H9 (cell line): ENCODE measurements around the gene NINJ1. TPM values are rescaled to one million over a fixed set of nuclear protein-coding genes. Genes with fewer than 3 reads are reported as not detected.

ENCODE experiments used
- DNase-seq: peaks from one replicate; pipeline ENCODE4 v3.0.0-alpha.2; 2017
- H2AFZ ChIP-seq: one replicate; pipeline ENCODE4 v1.6.1; 2013; ENCODE audit warnings: mild to moderate bottlenecking, low read length, control low read depth, moderate library complexity
- H2AK5ac ChIP-seq: 2 replicates; pipeline ENCODE4 v1.6.1; 2013; ENCODE audit warnings: low read length, control low read depth, mixed read lengths; ENCODE audit not compliant: insufficient read length
- H2BK120ac ChIP-seq: one replicate; pipeline ENCODE4 v1.6.1; 2013; ENCODE audit warnings: low read depth, mild to moderate bottlenecking, low read length, control low read depth, inconsistent platforms; ENCODE audit not compliant: poor library complexity, severe bottlenecking
- H2BK12ac ChIP-seq: 2 replicates; pipeline ENCODE4 v1.6.1; 2013; ENCODE audit warnings: low read length, control low read depth, mixed read lengths, low read depth; ENCODE audit not compliant: insufficient read length
- H2BK15ac ChIP-seq: 2 replicates; pipeline ENCODE4 v1.6.1; 2013; ENCODE audit warnings: low read depth, low read length, control low read depth
- H2BK20ac ChIP-seq: one replicate; pipeline ENCODE4 v1.6.1; 2013; ENCODE audit warnings: low read depth, mild to moderate bottlenecking, low read length, control low read depth, inconsistent platforms; ENCODE audit not compliant: poor library complexity, severe bottlenecking
- H2BK5ac ChIP-seq: 2 replicates; pipeline ENCODE4 v1.6.1; 2013; ENCODE audit warnings: low read length, control low read depth, mixed read lengths; ENCODE audit not compliant: insufficient read length
- H3K14ac ChIP-seq: 2 replicates; pipeline ENCODE4 v1.6.1; 2013; ENCODE audit warnings: low read length, control low read depth; ENCODE audit not compliant: insufficient read depth
- H3K18ac ChIP-seq: 2 replicates; pipeline ENCODE4 v1.6.1; 2013; ENCODE audit warnings: low read depth, mild to moderate bottlenecking, mixed read lengths, low read length, control low read depth; ENCODE audit not compliant: insufficient read length
- H3K23ac ChIP-seq: 2 replicates; pipeline ENCODE4 v1.6.1; 2013; ENCODE audit warnings: low read length, control low read depth, mixed read lengths, low read depth; ENCODE audit not compliant: insufficient read length
- H3K23me2 ChIP-seq: 2 replicates; pipeline ENCODE4 v1.6.1; 2013; ENCODE audit warnings: low read depth, mild to moderate bottlenecking, mixed read lengths, low read length, control low read depth; ENCODE audit not compliant: insufficient read length, poor library complexity, severe bottlenecking
- H3K27ac ChIP-seq: 2 replicates; pipeline ENCODE4 v1.5.1; 2013; ENCODE audit warnings: low read length, control low read depth, mixed read lengths, low read depth; ENCODE audit not compliant: insufficient read length
- H3K27me3 ChIP-seq: 2 replicates; pipeline ENCODE4 v1.6.1; 2013; ENCODE audit warnings: low read length, control low read depth, inconsistent platforms; ENCODE audit not compliant: insufficient read depth
- H3K4ac ChIP-seq: 2 replicates; pipeline ENCODE4 v1.6.1; 2013; ENCODE audit warnings: low read depth, mild to moderate bottlenecking, control low read depth, inconsistent platforms, low read length, moderate library complexity
- H3K4me1 ChIP-seq: 2 replicates; pipeline ENCODE4 v1.6.1; 2013; ENCODE audit warnings: low read length, control low read depth, inconsistent platforms; ENCODE audit not compliant: insufficient read depth
- H3K4me2 ChIP-seq: 2 replicates; pipeline ENCODE4 v1.6.1; 2013; ENCODE audit warnings: low read length, control low read depth, mixed read lengths; ENCODE audit not compliant: insufficient read length, insufficient read depth
- H3K56ac ChIP-seq: 2 replicates; pipeline ENCODE4 v1.6.1; 2013; ENCODE audit warnings: low read depth, mild to moderate bottlenecking, mixed read lengths, low read length, control low read depth; ENCODE audit not compliant: insufficient read length
- H3K79me1 ChIP-seq: 2 replicates; pipeline ENCODE4 v1.6.1; 2013; ENCODE audit warnings: low read depth, mild to moderate bottlenecking, moderate library complexity, low read length, control low read depth, inconsistent platforms; ENCODE audit not compliant: insufficient read depth, poor library complexity, severe bottlenecking
- H3K79me2 ChIP-seq: 2 replicates; pipeline ENCODE4 v1.6.1; 2013; ENCODE audit warnings: low read length, control low read depth, inconsistent platforms; ENCODE audit not compliant: insufficient read depth
- H3K9ac ChIP-seq: 2 replicates; pipeline ENCODE4 v1.6.1; 2013; ENCODE audit warnings: low read length, control low read depth, mixed read lengths; ENCODE audit not compliant: insufficient read length; ENCODE audit errors: extremely low read depth
- H3K9me3 ChIP-seq: one replicate; pipeline ENCODE4 v1.6.1; 2013; ENCODE audit warnings: low read depth, low read length, inconsistent platforms; ENCODE audit not compliant: control insufficient read depth
- H3T11ph ChIP-seq: one replicate; pipeline ENCODE4 v1.6.1; 2013; ENCODE audit warnings: mild to moderate bottlenecking, low read length, control low read depth, inconsistent platforms
- H4K20me1 ChIP-seq: one replicate; pipeline ENCODE4 v1.6.1; 2013; ENCODE audit not compliant: control insufficient read depth, insufficient read length, insufficient read depth
- H4K5ac ChIP-seq: 2 replicates; pipeline ENCODE4 v1.6.1; 2013; ENCODE audit warnings: low read depth, mild to moderate bottlenecking, mixed read lengths, low read length, control low read depth; ENCODE audit not compliant: insufficient read length
- H4K8ac ChIP-seq: replicated peaks from 2 replicates; pipeline ENCODE4 v1.6.1; 2013; ENCODE audit warnings: low read length, control low read depth, mixed read lengths, low read depth; ENCODE audit not compliant: insufficient read length
- H4K91ac ChIP-seq: 2 replicates; pipeline ENCODE4 v1.6.1; 2013; ENCODE audit warnings: low read depth, mild to moderate bottlenecking, moderate library complexity, mixed read lengths, low read length, control low read depth; ENCODE audit not compliant: insufficient read length
- H3K27ac Mint-ChIP-seq, 3 experiments: 2 replicates in 2 of 3; 3 replicates in 1 of 3; pipeline ENCODE4 v1.8.0; 2020 to 2021; ENCODE audit warnings: mixed read lengths in 3 of 3, mild to moderate bottlenecking in 1 of 3, moderate library complexity in 1 of 3
- H3K27me3 Mint-ChIP-seq: 2 replicates; pipeline ENCODE4 v1.8.0; 2021; ENCODE audit warnings: low read depth, mild to moderate bottlenecking, moderate library complexity, mixed read lengths
- H3K36me3 Mint-ChIP-seq, 3 experiments: 2 replicates in 2 of 3; 3 replicates in 1 of 3; pipeline ENCODE4 v1.8.0; 2020 to 2021; ENCODE audit warnings: low read depth in 3 of 3, mixed read lengths in 3 of 3; ENCODE audit not compliant: insufficient read depth in 1 of 3
- H3K4me1 Mint-ChIP-seq, 2 experiments: 2 replicates each; pipeline ENCODE4 v1.8.0; 2020; ENCODE audit warnings: mixed read lengths in 2 of 2
- H3K4me3 Mint-ChIP-seq, 2 experiments: 2 replicates in 1 of 2; 3 replicates in 1 of 2; pipeline ENCODE4 v1.8.0; 2020 to 2021; ENCODE audit warnings: mild to moderate bottlenecking in 2 of 2, mixed read lengths in 2 of 2, moderate library complexity in 1 of 2
- H3K9me3 Mint-ChIP-seq, 2 experiments: 2 replicates in 1 of 2; 3 replicates in 1 of 2; pipeline ENCODE4 v1.8.0; 2020; ENCODE audit warnings: mild to moderate bottlenecking in 2 of 2, mixed read lengths in 2 of 2, moderate library complexity in 1 of 2
- CTCF ChIP-seq: fragments of 200-600 bp; sonication (generic); conservative IDR thresholded peaks from 3 replicates; pipeline ENCODE4 v1.8.0; 2021; ENCODE audit warnings: antibody characterized with exemption, mild to moderate bottlenecking
- WGBS: extraction: QIAGEN DNeasy Blood & Tissue Kit; methylation state at CpG from one replicate; pipeline ENCODE4 v1.1.7; 2013; ENCODE audit warnings: missing lambda C conversion rate, low lambda C conversion rate, mixed read lengths; ENCODE audit not compliant: insufficient read length; ENCODE audit errors: extremely low coverage; 5-methylcytosine and 5-hydroxymethylcytosine counted together
- total RNA-seq: library from RNA; stranded (reverse); gene quantifications from 2 replicates; pipeline ENCODE4 v1.2.1, GENCODE V29; 2021

The NINJ1 gene
- total RNA-seq, 1 experiment from 2014 or later, result 28.9 TPM

- H3K79me2 ChIP-seq, result no peaks in the 10 kb centered on the region
- H3K4me1 ChIP-seq, result no peaks in the 10 kb centered on the region
- no peak overlapping the region for H4K5ac ChIP-seq
- no peak overlapping the region for H3K4me2 ChIP-seq
- no peak overlapping the region for H2BK120ac ChIP-seq
- H2BK15ac ChIP-seq, result no peak overlapping the region
- H3K56ac ChIP-seq, result no peak overlapping the region
- no peaks in the 10 kb centered on the region for H3K23me2 ChIP-seq
- H2BK12ac ChIP-seq, result no peak overlapping the region
- no peak overlapping the region for H4K8ac ChIP-seq
- no peak overlapping the region for H3K23ac ChIP-seq
- peaks cover 3 to 20% of the 10 kb centered on the region in 2 experiments for H3K4me1 Mint-ChIP-seq
- no peaks in the 10 kb centered on the region for H3K79me1 ChIP-seq
- H3T11ph ChIP-seq, result no peak overlapping the region
- DNase-seq, result peak; percentile 25
- H4K20me1 ChIP-seq, result no peaks in the 10 kb centered on the region
- H3K9ac ChIP-seq, result no peak overlapping the region
- H3K18ac ChIP-seq, result no peak overlapping the region
- no peaks in the 10 kb centered on the region for H3K9me3 ChIP-seq
- H3K14ac ChIP-seq, result no peak overlapping the region
- peaks cover 4 to 17% (median 15%) of the 10 kb centered on the region in 3 experiments; a peak in 5 of 7 replicates for H3K36me3 Mint-ChIP-seq
- no peaks in the 10 kb centered on the region; the same call in 1 of the 2 replicates for H3K27me3 Mint-ChIP-seq
- no peak overlapping the region; a peak in 1 of 5 replicates for H3K4me3 Mint-ChIP-seq
- no peak overlapping the region for H2BK5ac ChIP-seq
- no peak for TF ChIP-seq CTCF
- no peak overlapping the region for H4K91ac ChIP-seq
- no peaks in the 10 kb centered on the region for H3K9me3 Mint-ChIP-seq
- no peak overlapping the region for H2AFZ ChIP-seq
- no peak overlapping the region for H3K27ac ChIP-seq
- H3K27me3 ChIP-seq, result no peaks in the 10 kb centered on the region
- H2BK20ac ChIP-seq, result no peak overlapping the region
- no peak overlapping the region for H2AK5ac ChIP-seq
- H3K27ac Mint-ChIP-seq, result peak overlapping the region in 1 of 3 experiments; percentile 40; a peak in 1 of 7 replicates
- WGBS, result no CpG with 5 or more reads among the region's 20 CpGs
- H3K4ac ChIP-seq, result no peak overlapping the region
Observed at GRCh38 chr9:93121316-93122241, 12.5 kb downstream of the NINJ1 start.
